ENCODE measurements around the gene FTCD. TPM values are rescaled to one million over a fixed set of nuclear protein-coding genes. Genes with fewer than 3 reads are reported as not detected.

The FTCD gene
- total and polyA plus RNA-seq, 10 of the 15 experiments (the other 5 are each of a cell fraction or from before 2014, with no cell fraction given): 0.27 to 0.28 TPM; not detected in 8

DNA sequence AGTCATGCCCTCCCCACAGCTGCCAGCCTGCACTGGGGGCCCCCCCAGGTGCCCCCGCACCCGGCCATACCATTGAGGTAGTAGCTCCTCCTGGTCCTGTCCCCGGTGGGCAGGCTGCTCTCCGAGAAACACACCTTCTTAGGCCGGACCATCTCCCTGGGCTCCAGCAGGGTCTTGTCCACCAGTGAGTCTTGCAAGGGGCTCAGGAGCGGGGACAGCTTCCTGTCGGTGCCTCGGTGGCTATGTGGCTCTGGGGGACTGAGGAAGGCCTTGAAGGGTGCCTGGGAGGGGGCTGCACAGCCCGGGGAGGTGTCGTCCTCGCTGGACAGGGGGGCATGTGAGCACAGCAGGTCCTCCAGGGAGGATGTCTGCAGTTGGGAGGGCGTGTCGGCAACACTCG is 12.9 kb upstream of the FTCD start (continued):
- TF ChIP-seq CBX5 (IDR thresholded peaks at IDR 0.05; ENCODE audit: low read depth) (no peak), TCF7 (IDR thresholded peaks at IDR 0.05; ENCODE audit: borderline replicate concordance) (no peak)

DNA sequence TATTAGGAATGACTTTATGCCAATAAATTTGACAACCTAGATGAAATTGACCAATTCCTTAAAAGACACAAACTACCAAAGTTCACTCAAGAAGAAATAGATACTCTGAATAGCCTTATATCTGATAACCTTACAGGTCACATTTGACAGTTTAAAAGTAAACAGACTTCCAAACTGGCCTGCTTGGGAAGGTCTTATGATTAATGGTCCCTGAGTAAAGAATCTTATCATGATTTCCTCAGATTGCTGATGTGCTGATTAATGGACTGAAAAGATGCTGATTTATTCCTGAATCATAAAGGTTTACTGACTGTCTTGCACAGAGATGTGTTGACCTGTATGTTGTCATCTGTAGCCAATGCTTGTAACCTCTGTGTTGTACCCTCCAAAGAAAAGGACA is 9.7 kb upstream of the FTCD start:
- H3K4me3 ChIP-seq: no peak overlapping the region
- H2AFZ ChIP-seq (ENCODE audit: control insufficient read depth, low read depth, low read length): no peak overlapping the region
- H3K27me3 ChIP-seq (replicated peaks in 1 of 2; ENCODE audit: control insufficient read depth in 2 of 2, insufficient read depth in 2 of 2, low read length in 1 of 2): no peaks in the 10 kb centered on the region
- CTCF ChIA-PET: no interaction called here
- in situ Hi-C loops (cut with MboI): no loop called here
- H3K4me2 ChIP-seq (ENCODE audit: control insufficient read depth, insufficient read depth): no peak overlapping the region
- no peaks in the 10 kb centered on the region; the same call in 2 of the 3 replicates for H3K9me3 ChIP-seq (replicated peaks; ENCODE audit: control insufficient read depth, insufficient read depth, low read length)
- no peaks in the 10 kb centered on the region for H3K79me2 ChIP-seq (ENCODE audit: control insufficient read depth, insufficient read depth, low read length)
- POLR2A ChIA-PET: no interaction called here
- H3K4me1 ChIP-seq (ENCODE audit: control insufficient read depth, insufficient read depth, low read length): no peaks in the 10 kb centered on the region
- intact Hi-C loops (cut with micrococcal nuclease; ENCODE audit: unreplicated experiment): no loop called here
- H3K9ac ChIP-seq (ENCODE audit: control insufficient read depth, insufficient read depth, low read length): no peak overlapping the region
- ATAC-seq: no peak
- no peak for DNase-seq (ENCODE audit: low read depth, low spot score)
- no peaks in the 10 kb centered on the region for H3K36me3 ChIP-seq (ENCODE audit: control insufficient read depth in 2 of 2, insufficient read depth in 2 of 2, low read length in 1 of 2)
- BruUV-seq (replicated peaks): no TSS peak
- no peaks in the 10 kb centered on the region for H4K20me1 ChIP-seq (ENCODE audit: control insufficient read depth, insufficient read depth)
- SMC1A ChIA-PET (ENCODE audit: uncharacterized antibody, unreplicated experiment): no interaction called here
- no peak overlapping the region for H3K27ac ChIP-seq (ENCODE audit: control insufficient read depth, insufficient read depth)
- no peak for FAIRE-seq
- RAD21 ChIA-PET (ENCODE audit: unreplicated experiment): no interaction called here
- TF ChIP-seq MEF2A (IDR thresholded peaks at IDR 0.05; ENCODE audit: insufficient read depth, low read depth, low read length): no peak
- TF ChIP-seq HDGF (IDR thresholded peaks at IDR 0.05): no peak
- TF ChIP-seq CEBPB (IDR thresholded peaks at IDR 0.05; ENCODE audit: borderline replicate concordance in 1 of 2, low read depth in 2 of 2, low read length in 2 of 2): no peak
- no peak for TF ChIP-seq ESRRA (IDR thresholded peaks at IDR 0.05; ENCODE audit: low read length)
- TF ChIP-seq, protein P1, sequence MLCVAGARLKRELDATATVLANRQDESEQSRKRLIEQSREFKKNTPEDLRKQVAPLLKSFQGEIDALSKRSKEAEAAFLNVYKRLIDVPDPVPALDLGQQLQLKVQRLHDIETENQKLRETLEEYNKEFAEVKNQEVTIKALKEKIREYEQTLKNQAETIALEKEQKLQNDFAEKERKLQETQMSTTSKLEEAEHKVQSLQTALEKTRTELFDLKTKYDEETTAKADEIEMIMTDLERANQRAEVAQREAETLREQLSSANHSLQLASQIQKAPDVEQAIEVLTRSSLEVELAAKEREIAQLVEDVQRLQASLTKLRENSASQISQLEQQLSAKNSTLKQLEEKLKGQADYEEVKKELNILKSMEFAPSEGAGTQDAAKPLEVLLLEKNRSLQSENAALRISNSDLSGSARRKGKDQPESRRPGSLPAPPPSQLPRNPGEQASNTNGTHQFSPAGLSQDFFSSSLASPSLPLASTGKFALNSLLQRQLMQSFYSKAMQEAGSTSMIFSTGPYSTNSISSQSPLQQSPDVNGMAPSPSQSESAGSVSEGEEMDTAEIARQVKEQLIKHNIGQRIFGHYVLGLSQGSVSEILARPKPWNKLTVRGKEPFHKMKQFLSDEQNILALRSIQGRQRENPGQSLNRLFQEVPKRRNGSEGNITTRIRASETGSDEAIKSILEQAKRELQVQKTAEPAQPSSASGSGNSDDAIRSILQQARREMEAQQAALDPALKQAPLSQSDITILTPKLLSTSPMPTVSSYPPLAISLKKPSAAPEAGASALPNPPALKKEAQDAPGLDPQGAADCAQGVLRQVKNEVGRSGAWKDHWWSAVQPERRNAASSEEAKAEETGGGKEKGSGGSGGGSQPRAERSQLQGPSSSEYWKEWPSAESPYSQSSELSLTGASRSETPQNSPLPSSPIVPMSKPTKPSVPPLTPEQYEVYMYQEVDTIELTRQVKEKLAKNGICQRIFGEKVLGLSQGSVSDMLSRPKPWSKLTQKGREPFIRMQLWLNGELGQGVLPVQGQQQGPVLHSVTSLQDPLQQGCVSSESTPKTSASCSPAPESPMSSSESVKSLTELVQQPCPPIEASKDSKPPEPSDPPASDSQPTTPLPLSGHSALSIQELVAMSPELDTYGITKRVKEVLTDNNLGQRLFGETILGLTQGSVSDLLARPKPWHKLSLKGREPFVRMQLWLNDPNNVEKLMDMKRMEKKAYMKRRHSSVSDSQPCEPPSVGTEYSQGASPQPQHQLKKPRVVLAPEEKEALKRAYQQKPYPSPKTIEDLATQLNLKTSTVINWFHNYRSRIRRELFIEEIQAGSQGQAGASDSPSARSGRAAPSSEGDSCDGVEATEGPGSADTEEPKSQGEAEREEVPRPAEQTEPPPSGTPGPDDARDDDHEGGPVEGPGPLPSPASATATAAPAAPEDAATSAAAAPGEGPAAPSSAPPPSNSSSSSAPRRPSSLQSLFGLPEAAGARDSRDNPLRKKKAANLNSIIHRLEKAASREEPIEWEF (IDR thresholded peaks at IDR 0.05; ENCODE audit: insufficient replicate concordance, low read depth, low read length): no peak
- TF ChIP-seq MYB (IDR thresholded peaks at IDR 0.05; ENCODE audit: borderline replicate concordance, low read depth, low read length): no peak
- TF ChIP-seq RELA (IDR thresholded peaks at IDR 0.05; ENCODE audit: borderline replicate concordance, partially characterized antibody): no peak
- TF ChIP-seq STAT3 (IDR thresholded peaks at IDR 0.05; ENCODE audit: low read depth, low read length): no peak
- TF ChIP-seq NFXL1 (IDR thresholded peaks at IDR 0.05; ENCODE audit: borderline replicate concordance): no peak
- TF ChIP-seq, protein P2, sequence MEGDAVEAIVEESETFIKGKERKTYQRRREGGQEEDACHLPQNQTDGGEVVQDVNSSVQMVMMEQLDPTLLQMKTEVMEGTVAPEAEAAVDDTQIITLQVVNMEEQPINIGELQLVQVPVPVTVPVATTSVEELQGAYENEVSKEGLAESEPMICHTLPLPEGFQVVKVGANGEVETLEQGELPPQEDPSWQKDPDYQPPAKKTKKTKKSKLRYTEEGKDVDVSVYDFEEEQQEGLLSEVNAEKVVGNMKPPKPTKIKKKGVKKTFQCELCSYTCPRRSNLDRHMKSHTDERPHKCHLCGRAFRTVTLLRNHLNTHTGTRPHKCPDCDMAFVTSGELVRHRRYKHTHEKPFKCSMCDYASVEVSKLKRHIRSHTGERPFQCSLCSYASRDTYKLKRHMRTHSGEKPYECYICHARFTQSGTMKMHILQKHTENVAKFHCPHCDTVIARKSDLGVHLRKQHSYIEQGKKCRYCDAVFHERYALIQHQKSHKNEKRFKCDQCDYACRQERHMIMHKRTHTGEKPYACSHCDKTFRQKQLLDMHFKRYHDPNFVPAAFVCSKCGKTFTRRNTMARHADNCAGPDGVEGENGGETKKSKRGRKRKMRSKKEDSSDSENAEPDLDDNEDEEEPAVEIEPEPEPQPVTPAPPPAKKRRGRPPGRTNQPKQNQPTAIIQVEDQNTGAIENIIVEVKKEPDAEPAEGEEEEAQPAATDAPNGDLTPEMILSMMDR (IDR thresholded peaks at IDR 0.05 in 2 of 3, conservative IDR thresholded peaks at IDR 0.05 in 1 of 3; ENCODE audit: control insufficient read depth in 2 of 3, extremely low read depth in 1 of 3, insufficient read depth in 1 of 3, low read depth in 3 of 3, low read length in 3 of 3): no peak
- TF ChIP-seq ZNF217 (IDR thresholded peaks at IDR 0.05): no peak
- TF ChIP-seq BRCA1 (IDR thresholded peaks at IDR 0.05; ENCODE audit: low read depth, low read length): no peak
- TF ChIP-seq CHD1 (IDR thresholded peaks at IDR 0.05; ENCODE audit: low read depth, low read length): no peak

All from GM12878 (cell line).